ENCODE measurements around the gene DPYD.

The DPYD gene

GRCh38 chr1:97906567-97907241 lies 14.1 kb downstream of the DPYD start:
- DNase-seq, result no peak

GRCh38 chr1:97905141-97905940 lies 15.5 kb downstream of the DPYD start:
- no peak for DNase-seq

GRCh38 chr1:97904534-97904933 lies 16.3 kb downstream of the DPYD start:
- DNase-seq, result no peak

GRCh38 chr1:97903626-97904025 lies 17.2 kb downstream of the DPYD start:
- DNase-seq, result no peak

GRCh38 chr1:97902067-97902466 lies 18.8 kb downstream of the DPYD start:
- DNase-seq, result no peak

- no peak for DNase-seq
Measured at GRCh38 chr1:97901017-97901658, 19.7 kb downstream of the DPYD start.

- no peak for DNase-seq
Measured at GRCh38 chr1:97898948-97899347, 21.9 kb downstream of the DPYD start.

GRCh38 chr1:97895278-97895677 lies 25.6 kb downstream of the DPYD start:
- no peak for DNase-seq

- no peak for DNase-seq
Measured at GRCh38 chr1:97893844-97894243, 27.0 kb downstream of the DPYD start.

- DNase-seq, result no peak
Measured at GRCh38 chr1:97886199-97886598, 34.6 kb downstream of the DPYD start.

GRCh38 chr1:97883823-97884222 lies 37.0 kb downstream of the DPYD start:
- DNase-seq, result no peak

GRCh38 chr1:97877307-97877706 lies 43.5 kb downstream of the DPYD start:
- no peak for DNase-seq

- DNase-seq, result no peak
Measured at GRCh38 chr1:97875996-97876395, 44.8 kb downstream of the DPYD start.

- no peak for DNase-seq
Measured at GRCh38 chr1:97870589-97870988, 50.2 kb downstream of the DPYD start.

GRCh38 chr1:97869441-97869840 lies 51.4 kb downstream of the DPYD start:
- DNase-seq, result no peak

- no peak for DNase-seq
Measured at GRCh38 chr1:97867127-97867526, 53.7 kb downstream of the DPYD start.

GRCh38 chr1:97864615-97865014 lies 56.2 kb downstream of the DPYD start:
- no peak for DNase-seq

GRCh38 chr1:97853221-97853620 lies 67.6 kb downstream of the DPYD start:
- no peak for DNase-seq

GRCh38 chr1:97849345-97850340 lies 71.2 kb downstream of the DPYD start:
- no peak for DNase-seq

GRCh38 chr1:97845805-97846204 lies 75.0 kb downstream of the DPYD start:
- no peak for DNase-seq

GRCh38 chr1:97844552-97845089 lies 76.2 kb downstream of the DPYD start:
- no peak for DNase-seq

- no peak for DNase-seq
Measured at GRCh38 chr1:97841338-97841737, 79.5 kb downstream of the DPYD start.

Data from activated CD4-positive, CD25-positive, alpha-beta regulatory T cell treated with anti-CD3 and anti-CD28 coated beads, Interleukin-2, amount 50 U/mL, for 72 hours (primary cell).